SK-N-SH (cell line): Measurements from ENCODE around the gene KIF5C. TPM values are rescaled to one million over a fixed set of nuclear protein-coding genes. Genes with fewer than 3 reads are reported as not detected.

Source experiments
- CTCF ChIA-PET: fragments of 300-600, 350-600 bp; formaldehyde crosslinking; extraction: SDS; loops from one replicate; lab custom pipeline; 2021; lab: Yijun Ruan, JAX
- POLR2A ChIA-PET: fragments of 350-600 bp; sonication (Branson Sonifier 250); formaldehyde crosslinking; extraction: SDS; loops from one replicate; lab custom pipeline; 2020; ENCODE audit warnings: antibody characterized with exemption, inconsistent platforms; lab: Yijun Ruan, JAX
- DNase-seq: peaks from one replicate; pipeline ENCODE4 v3.0.0; 2012
- H2AFZ ChIP-seq: fragments of 200-600 bp; sonication (generic); 2 replicates; pipeline ENCODE4 v1.8.1; 2016; ENCODE audit warnings: antibody characterized with exemption, mild to moderate bottlenecking, low read depth
- H3F3A ChIP-seq: fragments of 200-600 bp; sonication (generic); replicated peaks from 2 replicates; pipeline ENCODE3; 2016; ENCODE audit warnings: antibody characterized with exemption, mild to moderate bottlenecking; ENCODE audit not compliant: insufficient read depth
- H3K27ac ChIP-seq, 2 experiments: fragments of 200-500 bp in 1 of 2; fragments of 200-600 bp in 1 of 2; sonication (Bioruptor generic) in 1 of 2; sonication (generic), shearing (Covaris generic) in 1 of 2; 2 replicates each; pipeline versions ENCODE4 v1.5.1 to v1.6.1; 2014 to 2016; ENCODE audit warnings: low read depth in 2 of 2, inconsistent platforms in 1 of 2, low read length in 1 of 2, mild to moderate bottlenecking in 1 of 2, mixed read lengths in 1 of 2
- H3K27me3 ChIP-seq: fragments of 200-600 bp; sonication (generic), shearing (Covaris generic); 2 replicates; pipeline ENCODE4 v1.6.1; 2016; ENCODE audit warnings: mixed run types; ENCODE audit not compliant: insufficient read depth
- H3K36me3 ChIP-seq, 2 experiments: fragments of 200-500 bp in 1 of 2; fragments of 200-600 bp in 1 of 2; sonication (Bioruptor generic) in 1 of 2; sonication (generic) in 1 of 2; replicated peaks in 1 of 2; 2 replicates each; pipeline versions ENCODE3 to v1.5.1; 2014 to 2016; ENCODE audit warnings: low read length in 1 of 2, mild to moderate bottlenecking in 1 of 2; ENCODE audit not compliant: insufficient read depth in 2 of 2, control insufficient read depth in 1 of 2
- H3K4me1 ChIP-seq, 2 experiments: fragments of 200-500 bp in 1 of 2; fragments of 200-600 bp in 1 of 2; sonication (Bioruptor generic) in 1 of 2; sonication (generic), shearing (Covaris generic) in 1 of 2; 2 replicates each; pipeline versions ENCODE4 v1.5.1 to v1.6.1; 2014 to 2016; ENCODE audit warnings: low read depth in 1 of 2, low read length in 1 of 2, mixed run types in 1 of 2; ENCODE audit not compliant: insufficient read depth in 2 of 2, control insufficient read depth in 1 of 2
- H3K4me2 ChIP-seq: fragments of 200-600 bp; sonication (generic), shearing (Covaris generic); 2 replicates; pipeline ENCODE4 v1.6.1; 2017; ENCODE audit warnings: mixed run types
- H3K4me3 ChIP-seq, 2 experiments: fragments of 200-500 bp in 1 of 2; fragments of 200-600 bp in 1 of 2; sonication (Bioruptor generic) in 1 of 2; sonication (generic), shearing (Covaris generic) in 1 of 2; 2 replicates each; pipeline versions ENCODE4 v1.5.1 to v1.8.1; 2014 to 2016; ENCODE audit warnings: low read depth in 2 of 2, inconsistent platforms in 1 of 2, low read length in 1 of 2, mild to moderate bottlenecking in 1 of 2, mixed read lengths in 1 of 2, moderate library complexity in 1 of 2
- H3K79me2 ChIP-seq: fragments of 200-600 bp; sonication (generic); 2 replicates; pipeline ENCODE4 v1.8.1; 2017; ENCODE audit warnings: mild to moderate bottlenecking; ENCODE audit not compliant: insufficient read depth
- H3K9ac ChIP-seq: fragments of 200-600 bp; sonication (generic); 2 replicates; pipeline ENCODE4 v1.6.1; 2017; ENCODE audit warnings: mixed run types
- H3K9me2 ChIP-seq: fragments of 200-600 bp; sonication (generic); 2 replicates; pipeline ENCODE4 v1.6.1; 2017; ENCODE audit warnings: mixed run types
- H3K9me3 ChIP-seq: fragments of 200-600 bp; sonication (generic); 2 replicates; pipeline ENCODE4 v1.6.1; 2017; ENCODE audit warnings: mixed run types, mild to moderate bottlenecking, moderate library complexity
- H4K20me1 ChIP-seq: fragments of 200-600 bp; sonication (generic); 2 replicates; pipeline ENCODE4 v1.6.1; 2017; ENCODE audit warnings: mild to moderate bottlenecking, mixed run types; ENCODE audit not compliant: insufficient read depth
- CHD2 ChIP-seq: fragments of 150-350 bp; IDR thresholded peaks from 2 replicates; pipeline ENCODE4 v1.6.1; 2018; ENCODE audit warnings: low read length; ENCODE audit not compliant: partially characterized antibody
- CTCF ChIP-seq: fragments of 200-600 bp; sonication (generic); IDR thresholded peaks from 2 replicates; pipeline ENCODE4 v1.6.1; 2017; ENCODE audit warnings: antibody characterized with exemption, mild to moderate bottlenecking, moderate library complexity
- EZH2phosphoT487 ChIP-seq: fragments of 200-600 bp; sonication (generic); IDR thresholded peaks from 2 replicates; pipeline ENCODE4 v1.6.1; 2017; ENCODE audit warnings: low read depth, mixed run types, mild to moderate bottlenecking, antibody characterized with exemption, moderate library complexity, borderline replicate concordance
- FOXJ3 ChIP-seq: sonication (generic); formaldehyde crosslinking; IDR thresholded peaks from 2 replicates; pipeline ENCODE4 v1.5.1; 2020; ENCODE audit warnings: mild to moderate bottlenecking, missing genetic modification reagents
- FOXM1 ChIP-seq: IDR thresholded peaks from 2 replicates; pipeline ENCODE4 v1.4.0; 2012; ENCODE audit warnings: low read depth, mild to moderate bottlenecking
- GATA2 ChIP-seq: sonication (generic); formaldehyde crosslinking; IDR thresholded peaks from 2 replicates; pipeline ENCODE4 v1.5.0; 2020; ENCODE audit warnings: mild to moderate bottlenecking, missing genetic modification reagents
- JUND ChIP-seq: IDR thresholded peaks from 2 replicates; pipeline ENCODE4 v1.4.0; 2012
- MEF2A ChIP-seq: IDR thresholded peaks from 2 replicates; pipeline ENCODE4 v1.4.0; 2012; ENCODE audit warnings: low read depth, borderline replicate concordance
- NFIC ChIP-seq: IDR thresholded peaks from 2 replicates; pipeline ENCODE4 v1.4.0; 2012; ENCODE audit warnings: borderline replicate concordance
- NRF1 ChIP-seq: IDR thresholded peaks from 2 replicates; pipeline ENCODE4 v1.6.1; 2012; ENCODE audit warnings: low read depth, mild to moderate bottlenecking, low read length
- POLR2AphosphoS5 ChIP-seq: IDR thresholded peaks from 2 replicates; pipeline ENCODE4 v1.6.1; 2012; ENCODE audit warnings: low read depth, low read length
- RAD21 ChIP-seq: IDR thresholded peaks from 2 replicates; pipeline ENCODE4 v1.6.1; 2012; ENCODE audit warnings: mild to moderate bottlenecking, low read length
- RCOR1 ChIP-seq: fragments of 150-350 bp; IDR thresholded peaks from 2 replicates; pipeline ENCODE4 v1.6.1; 2017; ENCODE audit warnings: antibody characterized with exemption, low read length
- RFX5 ChIP-seq: IDR thresholded peaks from 2 replicates; pipeline ENCODE4 v1.6.1; 2012; ENCODE audit warnings: mild to moderate bottlenecking, improper control_type of control experiment, low read length
- TCF12 ChIP-seq: IDR thresholded peaks from 2 replicates; pipeline ENCODE4 v1.4.0; 2012
- USF2 ChIP-seq: fragments of 150-350 bp; IDR thresholded peaks from 2 replicates; pipeline ENCODE4 v1.6.1; 2017; ENCODE audit warnings: antibody characterized with exemption, low read length, low read depth, borderline replicate concordance
- ZBTB33 ChIP-seq: IDR thresholded peaks from 2 replicates; pipeline ENCODE4 v1.4.0; 2012; ENCODE audit warnings: low read depth, borderline replicate concordance
- WGBS: methylation state at CpG from one replicate; pipeline ENCODE4 v1.1.6; 2017; ENCODE audit warnings: low lambda C conversion rate; 5-methylcytosine and 5-hydroxymethylcytosine counted together
- polyA plus RNA-seq, 3 experiments: library from polyadenylated mRNA; depleted of rRNA; stranded (reverse); fragments of >200 nt; gene quantifications; 2 replicates each; pipeline ENCODE4 v1.2.3, GENCODE V29; 2012

Gene KIF5C
- polyA plus RNA-seq, 1 of the 3 experiments (the other 2 are of a cell fraction), result 3.9 TPM

- Histone ChIP-seq H3K9me2 (no peaks in the 10 kb centered on the region), H3K36me3 (no peaks in the 10 kb centered on the region), H3K79me2 (no peaks in the 10 kb centered on the region), H3K9me3 (no peaks in the 10 kb centered on the region), H2AFZ (no peak overlapping the region), H3K27me3 (no peaks in the 10 kb centered on the region), H3K9ac (no peak overlapping the region), H4K20me1 (no peaks in the 10 kb centered on the region), H3K4me1 (peaks cover 0 to 2% of the 10 kb centered on the region in 2 experiments; a peak in 2 of 4 replicates), H3K4me2 (no peak overlapping the region), H3K4me3 (no peak overlapping the region), H3K27ac (no peak overlapping the region), H3F3A (peaks cover 5% of the 10 kb centered on the region)
- POLR2A ChIA-PET, result no interaction called here
- no peak for DNase-seq
- TF ChIP-seq TCF12 (no peak), RFX5 (no peak), RAD21 (no peak), NFIC (no peak), FOXM1 (no peak), FOXJ3 (CRISPR knock-in tag) (no peak), GATA2 (CRISPR knock-in tag) (no peak), USF2 (no peak)
- CTCF ChIA-PET, result interaction anchor here (1.4 kb wide), 1 partner anchor 540 kb away, joined by 7 read pairs; no protein-coding TSS in a partner anchor
- WGBS, result 83% methylated on average over 6 of the region's 6 CpGs
Observed at GRCh38 chr2:149021761-149022160, 146.7 kb downstream of the KIF5C start.

- TF ChIP-seq POLR2AphosphoS5 (no peak), RCOR1 (no peak), CTCF (no peak), FOXM1 (no peak), FOXJ3 (CRISPR knock-in tag) (no peak), CHD2 (no peak), TCF12 (no peak), ZBTB33 (no peak), NFIC (no peak), EZH2phosphoT487 (no peak), JUND (no peak), NRF1 (no peak), GATA2 (CRISPR knock-in tag) (no peak), MEF2A (no peak)
- ChIA-PET POLR2A (interaction anchor here (0.7 kb wide), 1 partner anchor 102 kb away, joined by 3 read pairs; no protein-coding TSS in a partner anchor), CTCF (interaction anchor here (3.8 kb wide), 1 partner anchor 290 kb away, joined by 15 read pairs; no protein-coding TSS in a partner anchor)
- Histone ChIP-seq H3K9ac (no peak overlapping the region), H3K36me3 (no peaks in the 10 kb centered on the region), H3K4me2 (no peak overlapping the region), H3K4me1 (peaks cover 0 to 2% of the 10 kb centered on the region in 2 experiments; a peak in 2 of 4 replicates), H3K27me3 (no peaks in the 10 kb centered on the region), H3F3A (peaks cover 5% of the 10 kb centered on the region), H3K4me3 (no peak overlapping the region), H3K9me2 (no peaks in the 10 kb centered on the region), H4K20me1 (no peaks in the 10 kb centered on the region), H3K27ac (no peak overlapping the region), H3K9me3 (no peaks in the 10 kb centered on the region), H3K79me2 (no peaks in the 10 kb centered on the region), H2AFZ (no peak overlapping the region)
- no peak for DNase-seq
- WGBS, result 85% methylated on average over 6 of the region's 6 CpGs
Observed at GRCh38 chr2:149023091-149023490, 148.1 kb downstream of the KIF5C start.
